Astrocyte of the cerebellum (primary cell): ENCODE measurements around the gene ALG5.

Experiments
- DNase-seq: peaks from one replicate; pipeline ENCODE4 v3.0.0-alpha.2; 2011; ENCODE audit warnings: low read depth
- H3K4me3 ChIP-seq: 2 replicates; pipeline ENCODE4 v1.5.1; 2011; ENCODE audit warnings: mild to moderate bottlenecking, low read depth, low read length, moderate library complexity
- in situ Hi-C: cut with HindIII; loops from 2 replicates; pipeline ENCODE4 v1.10.0; 2017; ENCODE audit warnings: low sequenced_read_pairs
- TF ChIP-seq, protein P1 (sequence below): IDR thresholded peaks from 2 replicates; pipeline ENCODE4 v1.5.1; 2012; ENCODE audit warnings: low read length, low read depth, moderate library complexity, mild to moderate bottlenecking; ENCODE audit errors: missing control alignments

ALG5 gene

GRCh38 chr13:36913463-36913862 is 85.7 kb downstream of the ALG5 start:
- no peak overlapping the region for H3K4me3 ChIP-seq
- DNase-seq, result no peak
- TF ChIP-seq, protein P1, sequence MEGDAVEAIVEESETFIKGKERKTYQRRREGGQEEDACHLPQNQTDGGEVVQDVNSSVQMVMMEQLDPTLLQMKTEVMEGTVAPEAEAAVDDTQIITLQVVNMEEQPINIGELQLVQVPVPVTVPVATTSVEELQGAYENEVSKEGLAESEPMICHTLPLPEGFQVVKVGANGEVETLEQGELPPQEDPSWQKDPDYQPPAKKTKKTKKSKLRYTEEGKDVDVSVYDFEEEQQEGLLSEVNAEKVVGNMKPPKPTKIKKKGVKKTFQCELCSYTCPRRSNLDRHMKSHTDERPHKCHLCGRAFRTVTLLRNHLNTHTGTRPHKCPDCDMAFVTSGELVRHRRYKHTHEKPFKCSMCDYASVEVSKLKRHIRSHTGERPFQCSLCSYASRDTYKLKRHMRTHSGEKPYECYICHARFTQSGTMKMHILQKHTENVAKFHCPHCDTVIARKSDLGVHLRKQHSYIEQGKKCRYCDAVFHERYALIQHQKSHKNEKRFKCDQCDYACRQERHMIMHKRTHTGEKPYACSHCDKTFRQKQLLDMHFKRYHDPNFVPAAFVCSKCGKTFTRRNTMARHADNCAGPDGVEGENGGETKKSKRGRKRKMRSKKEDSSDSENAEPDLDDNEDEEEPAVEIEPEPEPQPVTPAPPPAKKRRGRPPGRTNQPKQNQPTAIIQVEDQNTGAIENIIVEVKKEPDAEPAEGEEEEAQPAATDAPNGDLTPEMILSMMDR, result no peak
- in situ Hi-C loops, result no loop called here

DNA sequence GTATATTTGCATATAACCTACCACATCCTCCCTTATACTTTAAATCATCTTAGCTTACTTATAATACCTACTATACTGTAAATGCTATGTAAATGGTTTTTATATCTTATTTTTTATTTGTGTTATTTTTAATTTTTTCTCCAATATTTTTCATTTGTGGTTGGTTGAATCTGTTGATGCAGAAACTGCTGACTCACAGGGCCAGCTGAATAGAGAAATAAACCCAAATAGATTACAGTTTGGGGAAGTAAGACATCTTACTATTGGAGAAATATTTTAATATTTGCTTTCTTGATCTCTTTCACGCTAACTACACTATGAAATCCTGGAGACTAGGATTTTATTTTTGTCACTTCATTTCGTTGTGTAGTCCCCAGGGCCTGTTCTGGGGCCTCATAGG is 86.2 kb downstream of the ALG5 start:
- in situ Hi-C loops, result no loop called here
- TF ChIP-seq, protein P1, result no peak
- no peak overlapping the region for H3K4me3 ChIP-seq
- DNase-seq, result no peak

DNA sequence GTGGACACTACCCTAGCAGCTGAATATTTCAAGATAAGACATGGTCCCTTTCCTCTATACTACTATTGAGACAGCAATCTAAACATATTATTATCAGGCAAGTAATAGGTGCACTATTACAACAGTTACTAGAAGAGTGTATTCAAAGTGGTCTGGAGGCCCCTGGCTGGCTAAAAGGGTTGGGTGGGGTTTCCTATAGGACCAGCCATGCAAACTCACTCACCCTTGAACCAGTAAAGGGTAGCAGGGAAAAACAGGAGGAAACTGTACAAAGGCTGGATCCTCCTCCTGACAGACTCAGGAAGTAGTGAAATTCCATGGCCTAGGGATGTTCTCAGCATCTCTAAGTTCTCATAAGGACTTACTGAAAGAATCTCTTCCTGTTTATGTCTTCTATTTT is 86.8 kb downstream of the ALG5 start:
- no peak for DNase-seq
- H3K4me3 ChIP-seq, result no peak overlapping the region
- in situ Hi-C loops, result no loop called here
- TF ChIP-seq, protein P1, result no peak

DNA sequence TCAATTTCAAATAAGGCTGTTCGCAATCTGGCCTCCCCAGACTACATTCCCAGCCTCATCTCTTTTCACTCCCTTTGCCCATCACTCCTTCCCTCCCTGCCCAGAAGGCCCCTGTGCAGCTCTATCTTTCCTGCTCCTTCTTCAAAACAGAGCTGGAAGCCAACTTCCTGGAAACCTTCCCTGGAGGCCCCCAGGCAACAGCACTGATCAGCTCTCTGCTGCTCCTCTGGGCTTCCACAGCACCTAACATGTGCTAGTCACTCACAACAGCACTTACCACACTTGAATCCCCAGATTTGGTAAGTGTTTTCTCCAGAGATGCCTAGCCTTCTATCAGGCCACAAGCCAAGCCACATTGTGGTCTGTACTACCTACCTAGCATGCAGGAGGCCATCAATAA is 88.6 kb downstream of the ALG5 start:
- H3K4me3 ChIP-seq, result no peak overlapping the region
- TF ChIP-seq, protein P1, result no peak
- in situ Hi-C loops, result no loop called here
- DNase-seq, result no peak

DNA sequence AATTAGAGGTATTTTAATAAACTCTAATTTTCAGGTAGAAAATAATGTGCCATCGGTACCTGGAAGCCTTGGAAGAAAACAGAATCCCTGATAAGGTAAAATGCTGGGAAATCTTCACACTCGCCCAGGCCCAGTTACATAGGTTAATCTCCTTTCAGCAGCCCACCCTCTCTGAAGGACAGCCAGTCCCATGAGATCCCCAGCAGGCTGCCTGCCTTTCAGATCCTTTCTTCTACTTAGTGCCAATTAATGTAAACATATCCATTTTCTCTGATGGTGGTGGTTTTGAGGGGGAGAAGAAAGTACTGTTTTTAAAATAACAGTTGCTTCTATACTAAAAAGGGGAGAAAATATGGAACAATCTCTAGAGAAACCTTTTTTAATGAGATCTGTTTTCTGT is 91.3 kb downstream of the ALG5 start:
- TF ChIP-seq, protein P1, result no peak
- in situ Hi-C loops, result no loop called here
- DNase-seq, result no peak
- H3K4me3 ChIP-seq, result no peak overlapping the region

GRCh38 chr13:36907266-36907665 is 91.9 kb downstream of the ALG5 start:
- in situ Hi-C loops, result no loop called here
- DNase-seq, result no peak
- TF ChIP-seq, protein P1, result no peak
- H3K4me3 ChIP-seq, result no peak overlapping the region

- DNase-seq, result no peak
- TF ChIP-seq, protein P1, result no peak
- in situ Hi-C loops, result no loop called here
- H3K4me3 ChIP-seq, result no peak overlapping the region
Measured at GRCh38 chr13:36905944-36906343, 93.2 kb downstream of the ALG5 start.
